Osteocyte (in vitro differentiated cells): ENCODE data around the gene NFXL1. TPM values are rescaled to one million over a fixed set of nuclear protein-coding genes. Genes with fewer than 3 reads are reported as not detected.

Experiments used
- DNase-seq: peaks from one replicate; pipeline ENCODE4 v3.0.0; 2021; ENCODE audit warnings: mixed read lengths; ENCODE audit not compliant: unreplicated experiment; ENCODE audit errors: extremely low spot score
- H3K27ac Mint-ChIP-seq: one replicate; pipeline ENCODE4 v1.8.0; 2021; ENCODE audit warnings: mild to moderate bottlenecking, mixed read lengths; ENCODE audit not compliant: unreplicated experiment
- H3K27me3 Mint-ChIP-seq: one replicate; pipeline ENCODE4 v1.8.0; 2021; ENCODE audit warnings: mixed read lengths; ENCODE audit not compliant: unreplicated experiment
- H3K36me3 Mint-ChIP-seq: one replicate; pipeline ENCODE4 v1.8.0; 2021; ENCODE audit warnings: mixed read lengths; ENCODE audit not compliant: unreplicated experiment
- H3K4me1 Mint-ChIP-seq: one replicate; pipeline ENCODE4 v1.8.0; 2021; ENCODE audit warnings: mixed read lengths; ENCODE audit not compliant: unreplicated experiment
- H3K4me3 Mint-ChIP-seq: one replicate; pipeline ENCODE4 v1.8.0; 2021; ENCODE audit warnings: mild to moderate bottlenecking, moderate library complexity, mixed read lengths; ENCODE audit not compliant: unreplicated experiment
- H3K9me3 Mint-ChIP-seq: one replicate; pipeline ENCODE4 v1.8.0; 2021; ENCODE audit warnings: mixed read lengths; ENCODE audit not compliant: unreplicated experiment
- total RNA-seq: library from RNA; stranded (reverse); gene quantifications from 2 replicates; pipeline ENCODE4 v1.2.1, GENCODE V29; 2021
- TF ChIP-seq, protein P1 (sequence below): fragments of 200-600 bp; sonication (generic); IDR thresholded peaks from 2 replicates; pipeline ENCODE4 v1.5.0; 2021; ENCODE audit warnings: antibody characterized with exemption, mild to moderate bottlenecking, moderate library complexity

NFXL1 gene
- total RNA-seq, 1 donor from 2014 or later, result 13.4 TPM

DNA sequence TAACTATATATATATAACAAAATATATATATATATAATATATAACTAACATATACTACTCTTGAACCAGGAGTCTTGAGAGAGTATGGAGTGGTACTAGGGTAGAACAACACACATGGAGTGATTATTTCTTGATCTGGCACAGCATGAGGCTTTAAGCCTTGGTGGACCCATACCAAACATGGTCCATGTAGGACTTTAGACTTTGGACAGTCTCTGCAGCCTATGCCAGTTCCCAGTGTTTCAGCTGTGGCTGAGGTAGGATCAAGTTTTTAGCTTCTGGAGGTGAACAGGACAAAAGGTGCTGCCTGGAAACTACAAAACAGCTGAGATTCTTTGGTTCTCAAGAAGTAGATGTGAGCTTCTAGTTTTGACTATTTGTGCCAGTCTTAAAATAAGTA lies 97.1 kb downstream of the NFXL1 start:
- Mint-ChIP-seq H3K27me3 (peaks cover 63% of the 10 kb centered on the region), H3K27ac (no peak overlapping the region), H3K4me3 (no peak overlapping the region), H3K4me1 (no peaks in the 10 kb centered on the region), H3K9me3 (no peaks in the 10 kb centered on the region), H3K36me3 (no peaks in the 10 kb centered on the region)
- no peak for DNase-seq
- TF ChIP-seq, protein P1, sequence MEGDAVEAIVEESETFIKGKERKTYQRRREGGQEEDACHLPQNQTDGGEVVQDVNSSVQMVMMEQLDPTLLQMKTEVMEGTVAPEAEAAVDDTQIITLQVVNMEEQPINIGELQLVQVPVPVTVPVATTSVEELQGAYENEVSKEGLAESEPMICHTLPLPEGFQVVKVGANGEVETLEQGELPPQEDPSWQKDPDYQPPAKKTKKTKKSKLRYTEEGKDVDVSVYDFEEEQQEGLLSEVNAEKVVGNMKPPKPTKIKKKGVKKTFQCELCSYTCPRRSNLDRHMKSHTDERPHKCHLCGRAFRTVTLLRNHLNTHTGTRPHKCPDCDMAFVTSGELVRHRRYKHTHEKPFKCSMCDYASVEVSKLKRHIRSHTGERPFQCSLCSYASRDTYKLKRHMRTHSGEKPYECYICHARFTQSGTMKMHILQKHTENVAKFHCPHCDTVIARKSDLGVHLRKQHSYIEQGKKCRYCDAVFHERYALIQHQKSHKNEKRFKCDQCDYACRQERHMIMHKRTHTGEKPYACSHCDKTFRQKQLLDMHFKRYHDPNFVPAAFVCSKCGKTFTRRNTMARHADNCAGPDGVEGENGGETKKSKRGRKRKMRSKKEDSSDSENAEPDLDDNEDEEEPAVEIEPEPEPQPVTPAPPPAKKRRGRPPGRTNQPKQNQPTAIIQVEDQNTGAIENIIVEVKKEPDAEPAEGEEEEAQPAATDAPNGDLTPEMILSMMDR, result no peak

DNA sequence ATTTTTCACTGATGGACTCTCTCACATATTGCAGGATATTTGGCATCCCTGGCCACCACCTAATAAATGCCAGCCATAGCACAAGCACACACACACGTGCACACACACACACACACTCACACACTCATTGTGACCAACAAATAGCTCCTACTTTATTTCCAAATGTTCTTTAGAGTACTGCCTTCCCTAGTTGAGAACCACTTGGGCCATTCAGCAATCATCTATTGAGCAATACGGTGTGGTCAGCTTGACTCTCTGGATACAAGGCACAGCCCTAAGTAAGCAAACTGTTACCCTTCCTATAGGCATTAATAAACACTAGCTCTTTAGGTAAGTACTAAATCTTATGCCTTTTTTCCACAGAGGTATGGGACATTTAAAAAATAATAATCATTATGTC lies 97.6 kb downstream of the NFXL1 start:
- Mint-ChIP-seq H3K27ac (no peak overlapping the region), H3K27me3 (peaks cover 61% of the 10 kb centered on the region), H3K36me3 (no peaks in the 10 kb centered on the region), H3K4me3 (no peak overlapping the region), H3K9me3 (no peaks in the 10 kb centered on the region), H3K4me1 (no peaks in the 10 kb centered on the region)
- TF ChIP-seq, protein P1, result no peak
- DNase-seq, result no peak

DNA sequence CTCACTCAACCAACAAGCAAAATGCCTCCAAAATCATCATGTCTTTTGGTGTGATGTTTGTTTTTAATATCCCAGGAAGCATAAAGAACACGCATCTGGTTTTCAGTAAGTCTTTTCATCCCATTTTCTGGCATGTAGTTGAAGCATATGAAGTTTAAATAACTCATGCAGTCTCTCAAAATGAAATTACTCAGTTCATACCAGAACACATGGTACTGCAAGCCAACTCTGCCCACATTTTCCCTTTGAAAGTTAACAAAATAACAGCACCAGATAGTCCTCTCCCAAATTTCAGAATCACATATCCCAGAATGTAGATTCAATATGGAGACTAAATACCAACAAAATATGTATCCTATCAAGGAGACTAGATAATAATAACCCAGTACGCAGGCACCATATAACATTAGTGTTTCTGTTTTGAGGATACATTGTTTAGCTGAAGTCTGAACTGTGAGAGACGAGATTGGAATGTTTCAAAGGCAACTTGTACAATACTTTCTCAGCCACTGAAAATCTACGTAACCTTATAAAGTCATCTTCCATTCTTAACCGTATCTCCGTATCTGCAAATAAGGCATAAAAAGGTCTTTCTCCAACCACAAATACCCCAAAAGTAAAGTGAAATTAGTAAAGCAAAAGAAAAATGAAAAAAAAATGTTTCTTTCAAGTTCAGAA lies 99.6 kb downstream of the NFXL1 start:
- Mint-ChIP-seq H3K27me3 (peaks cover 57% of the 10 kb centered on the region), H3K4me1 (no peaks in the 10 kb centered on the region), H3K36me3 (no peaks in the 10 kb centered on the region), H3K9me3 (no peaks in the 10 kb centered on the region), H3K27ac (no peak overlapping the region), H3K4me3 (no peak overlapping the region)
- TF ChIP-seq, protein P1, result no peak
- no peak for DNase-seq

DNA sequence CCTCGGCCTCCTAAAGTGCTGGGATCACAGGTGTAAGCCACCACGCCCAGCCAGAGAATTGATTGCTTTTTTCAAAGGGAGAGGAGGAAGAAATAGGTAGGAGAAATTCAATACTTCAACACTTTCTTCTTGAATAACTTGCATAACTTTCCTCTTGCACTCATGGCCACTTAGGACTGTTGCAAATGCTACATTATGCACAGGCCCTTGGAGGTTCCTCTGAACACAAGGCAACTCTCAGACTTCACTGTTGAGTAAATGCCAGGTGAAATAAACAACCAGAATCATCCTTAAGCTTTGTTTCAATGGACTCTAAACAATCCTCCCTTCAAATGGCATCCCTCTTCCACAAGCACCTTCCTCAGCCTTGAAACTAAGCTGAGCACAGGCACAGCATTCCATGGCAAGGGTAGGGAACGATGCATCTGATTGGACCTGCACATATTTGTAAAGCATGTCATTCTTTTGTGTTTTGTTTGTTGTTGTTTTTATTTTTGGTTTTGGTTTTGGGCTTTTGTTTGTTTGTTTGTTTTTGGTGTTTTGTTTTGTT lies 104.7 kb downstream of the NFXL1 start:
- H3K4me1 Mint-ChIP-seq, result no peaks in the 10 kb centered on the region
- H3K4me3 Mint-ChIP-seq, result no peak overlapping the region
- no peaks in the 10 kb centered on the region for H3K9me3 Mint-ChIP-seq
- TF ChIP-seq, protein P1, result no peak
- H3K36me3 Mint-ChIP-seq, result no peaks in the 10 kb centered on the region
- peaks cover 34% of the 10 kb centered on the region for H3K27me3 Mint-ChIP-seq
- H3K27ac Mint-ChIP-seq, result no peak overlapping the region
- no peak for DNase-seq

DNA sequence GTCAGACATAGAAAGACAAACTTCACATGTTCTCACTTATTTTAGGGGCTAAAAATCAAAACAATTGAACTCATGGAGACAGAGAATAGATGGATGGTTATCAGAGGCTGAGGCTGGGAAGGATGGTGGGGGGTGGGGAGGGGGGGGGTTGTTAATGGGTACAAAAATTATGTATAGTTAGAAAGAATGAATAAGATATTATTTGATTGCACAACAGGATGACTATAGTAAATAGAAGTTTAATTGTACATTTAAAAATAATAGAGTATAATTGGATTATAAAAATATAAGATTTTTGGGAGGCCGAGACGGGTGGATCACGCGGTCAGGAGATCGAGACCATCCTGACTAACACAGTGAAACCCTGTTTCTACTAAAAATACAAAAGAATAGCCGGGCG lies 109.8 kb downstream of the NFXL1 start:
- Mint-ChIP-seq H3K27me3 (peaks cover 15% of the 10 kb centered on the region), H3K36me3 (no peaks in the 10 kb centered on the region), H3K9me3 (no peaks in the 10 kb centered on the region), H3K27ac (no peak overlapping the region), H3K4me1 (no peaks in the 10 kb centered on the region), H3K4me3 (no peak overlapping the region)
- TF ChIP-seq, protein P1, result no peak
- no peak for DNase-seq
